Kidney capillary endothelial cell (primary cell): ENCODE data around the gene IDH2.
"Not testable (repeated sequence)": the region's sequence is repeated elsewhere in the genome, so short reads cannot be mapped to it uniquely, and the experiment has no call there.

ENCODE experiments used
- DNase-seq: peaks from one replicate; pipeline ENCODE4 v3.0.0-alpha.2; 2018; ENCODE audit warnings: low spot score

Gene IDH2

GRCh38 chr15:90083954-90084607, 18.2 kb downstream of the IDH2 start:
- no peak for DNase-seq

GRCh38 chr15:90083419-90083818, 18.8 kb downstream of the IDH2 start:
- DNase-seq: no peak

- no peak for DNase-seq
Observed at GRCh38 chr15:90082140-90082715, 20.0 kb downstream of the IDH2 start.

GRCh38 chr15:90080818-90081393, 21.4 kb downstream of the IDH2 start:
- DNase-seq: no peak

GRCh38 chr15:90080458-90080755, 21.9 kb downstream of the IDH2 start:
- no peak for DNase-seq

GRCh38 chr15:90079619-90080457, 22.4 kb downstream of the IDH2 start:
- no peak for DNase-seq

GRCh38 chr15:90078965-90079364, 23.3 kb downstream of the IDH2 start:
- no peak for DNase-seq

GRCh38 chr15:90076716-90077115, 25.6 kb downstream of the IDH2 start:
- no peak for DNase-seq

GRCh38 chr15:90075420-90076289, 26.6 kb downstream of the IDH2 start:
- DNase-seq: no peak

- DNase-seq: no peak
Observed at GRCh38 chr15:90074916-90075315, 27.4 kb downstream of the IDH2 start.

GRCh38 chr15:90074023-90074422, 28.2 kb downstream of the IDH2 start:
- no peak for DNase-seq

- DNase-seq: no peak
Observed at GRCh38 chr15:90072978-90073640, 29.2 kb downstream of the IDH2 start.

- peak; percentile 73 for DNase-seq
Observed at GRCh38 chr15:90071220-90071807, 31.0 kb downstream of the IDH2 start.

GRCh38 chr15:90070623-90071022, 31.6 kb downstream of the IDH2 start:
- DNase-seq: not testable (repeated sequence)

GRCh38 chr15:90067953-90068606, 34.2 kb downstream of the IDH2 start:
- no peak for DNase-seq

GRCh38 chr15:90067181-90067952, 34.9 kb downstream of the IDH2 start:
- no peak for DNase-seq

- DNase-seq: no peak
Observed at GRCh38 chr15:90065682-90066049, 36.6 kb downstream of the IDH2 start.

GRCh38 chr15:90064911-90065681, 37.2 kb downstream of the IDH2 start:
- DNase-seq: peak; percentile 82

- no peak for DNase-seq
Observed at GRCh38 chr15:90063770-90064247, 38.5 kb downstream of the IDH2 start.
